GM10248 (cell line): ENCODE measurements around the gene KRT82.

Experiments
- CTCF ChIA-PET: fragments of 300-600 bp; sonication (Branson Sonifier 250); formaldehyde crosslinking; extraction: SDS; loops from one replicate; lab custom pipeline; 2021; ENCODE audit warnings: antibody characterized with exemption; lab: Yijun Ruan, JAX
- POLR2A ChIA-PET: fragments of 350-650 bp; sonication (Branson Sonifier 250); formaldehyde crosslinking; extraction: SDS; loops from one replicate; lab custom pipeline; 2020; ENCODE audit warnings: antibody characterized with exemption; lab: Yijun Ruan, JAX
- DNase-seq: peaks from one replicate; pipeline ENCODE4 v3.0.0; 2012; ENCODE audit errors: extremely low spot score
- CTCF ChIP-seq: IDR thresholded peaks from 2 replicates; pipeline ENCODE4 v1.5.1; 2012; ENCODE audit warnings: mild to moderate bottlenecking, low read depth; ENCODE audit errors: extremely low read depth, missing control alignments, control extremely low read depth

The KRT82 gene

GRCh38 chr12:52370926-52371608 lies 35.1 kb downstream of the KRT82 start:
- no peak for DNase-seq
- CTCF ChIA-PET, result interaction anchor here (1.0 to 6.6 kb wide), 8 partner anchors 13 to 513 kb away, joined by 3 to 53 read pairs (median 5); partner anchors contain the start of gene KRT84

GRCh38 chr12:52369809-52370208 lies 36.3 kb downstream of the KRT82 start:
- TF ChIP-seq CTCF, result no peak
- CTCF ChIA-PET, result interaction anchor here (0.9 to 6.6 kb wide), 7 partner anchors 11 to 611 kb away, joined by 3 to 53 read pairs (median 4); no protein-coding TSS in a partner anchor
- POLR2A ChIA-PET, result interaction anchor here (0.5 kb wide), 1 partner anchor 497 kb away, joined by 3 read pairs; no protein-coding TSS in a partner anchor
- no peak for DNase-seq

More at GRCh38 chr12:52370926-52371608, 35.1 kb downstream of the KRT82 start:
- no peak for TF ChIP-seq CTCF
- POLR2A ChIA-PET, result no interaction called here

DNA sequence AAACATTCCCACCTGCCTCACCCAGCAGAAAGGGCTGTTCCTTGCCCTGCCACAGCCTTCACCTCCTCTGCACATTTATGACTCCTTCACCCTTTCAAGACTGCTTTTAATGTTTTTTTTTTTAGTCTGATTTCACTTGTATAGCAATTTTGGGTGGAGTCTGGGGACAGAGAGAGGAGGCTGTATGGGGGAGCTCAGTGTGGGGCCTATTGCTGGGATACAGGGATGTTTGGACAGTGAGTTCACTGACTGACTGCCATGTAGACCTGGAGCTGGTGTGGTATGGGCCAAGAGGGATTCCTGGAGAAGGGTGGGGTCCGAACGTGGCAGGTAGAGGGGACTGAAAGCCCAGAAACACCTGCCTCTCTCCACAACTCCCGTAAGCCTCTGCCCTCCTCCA lies 36.9 kb downstream of the KRT82 start:
- CTCF ChIA-PET, result interaction anchor here (1.0 to 6.6 kb wide), 4 partner anchors 47 to 612 kb away, joined by 3 to 53 read pairs (median 10); no protein-coding TSS in a partner anchor
- POLR2A ChIA-PET, result no interaction called here
- no peak for DNase-seq
- TF ChIP-seq CTCF, result no peak

- POLR2A ChIA-PET, result no interaction called here
- TF ChIP-seq CTCF, result no peak
- CTCF ChIA-PET, result interaction anchor here (1.2 to 6.6 kb wide), 2 partner anchors 48 to 510 kb away, joined by 3 to 53 read pairs; no protein-coding TSS in a partner anchor
- no peak for DNase-seq
These were observed 37.6 kb downstream of the KRT82 start for GRCh38 chr12:52368508-52368907.

GRCh38 chr12:52367876-52368275 lies 38.3 kb downstream of the KRT82 start:
- POLR2A ChIA-PET, result no interaction called here
- DNase-seq, result no peak
- CTCF ChIA-PET, result interaction anchor here (0.9 to 6.6 kb wide), 3 partner anchors 18 to 511 kb away, joined by 3 to 53 read pairs (median 3); partner anchors contain the start of gene KRT84
- TF ChIP-seq CTCF, result no peak

DNA sequence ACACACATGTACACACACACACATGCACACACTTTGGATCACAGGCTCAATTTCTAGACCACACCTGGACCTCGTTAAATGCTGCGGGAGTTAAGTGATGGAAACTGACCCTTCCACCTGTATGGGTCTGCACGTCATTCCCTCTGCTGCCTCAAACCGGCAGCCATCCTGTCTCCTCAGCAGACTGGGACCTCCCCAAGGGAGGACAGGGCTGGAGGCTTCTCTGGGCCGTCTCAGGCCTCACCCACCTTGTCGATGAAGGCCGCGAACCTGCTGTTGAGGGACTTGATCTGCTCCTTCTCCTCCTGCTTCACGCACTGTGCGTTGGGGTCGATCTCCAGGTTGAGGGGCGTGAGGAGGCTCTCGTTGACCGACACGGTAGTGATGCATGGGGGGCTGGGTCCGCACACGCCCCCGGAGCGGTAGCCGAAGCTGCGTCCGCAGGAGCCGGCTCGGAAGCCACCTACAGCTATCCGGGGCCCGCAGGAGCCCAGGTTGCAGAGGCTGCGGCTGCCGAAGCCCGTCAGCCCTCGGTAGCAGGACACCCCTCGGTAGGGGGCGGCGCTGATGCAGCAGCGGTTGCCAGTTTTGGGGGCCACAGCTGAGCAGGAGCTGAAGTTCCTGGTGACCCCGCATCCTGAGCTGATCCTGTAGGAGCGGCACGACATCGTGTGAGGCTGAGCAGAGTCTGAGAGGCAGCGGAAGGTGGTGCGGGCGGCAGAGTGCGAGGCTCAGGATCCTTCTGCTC lies 39.2 kb downstream of the KRT82 start, which contains the start of gene KRT85:
TSS of gene KRT85 (minus strand) at position 744 of the 748 bp plus-strand sequence. CDS start at position 668, 76 bp downstream.
- no peak for DNase-seq
- POLR2A ChIA-PET, result no interaction called here
- CTCF ChIA-PET, result interaction anchor here (0.9 to 1.1 kb wide), 3 partner anchors 19 to 504 kb away, joined by 3 read pairs; partner anchors contain the start of gene KRT84
- TF ChIP-seq CTCF, result no peak
